ENCODE results near the gene STK38L.

DNA sequence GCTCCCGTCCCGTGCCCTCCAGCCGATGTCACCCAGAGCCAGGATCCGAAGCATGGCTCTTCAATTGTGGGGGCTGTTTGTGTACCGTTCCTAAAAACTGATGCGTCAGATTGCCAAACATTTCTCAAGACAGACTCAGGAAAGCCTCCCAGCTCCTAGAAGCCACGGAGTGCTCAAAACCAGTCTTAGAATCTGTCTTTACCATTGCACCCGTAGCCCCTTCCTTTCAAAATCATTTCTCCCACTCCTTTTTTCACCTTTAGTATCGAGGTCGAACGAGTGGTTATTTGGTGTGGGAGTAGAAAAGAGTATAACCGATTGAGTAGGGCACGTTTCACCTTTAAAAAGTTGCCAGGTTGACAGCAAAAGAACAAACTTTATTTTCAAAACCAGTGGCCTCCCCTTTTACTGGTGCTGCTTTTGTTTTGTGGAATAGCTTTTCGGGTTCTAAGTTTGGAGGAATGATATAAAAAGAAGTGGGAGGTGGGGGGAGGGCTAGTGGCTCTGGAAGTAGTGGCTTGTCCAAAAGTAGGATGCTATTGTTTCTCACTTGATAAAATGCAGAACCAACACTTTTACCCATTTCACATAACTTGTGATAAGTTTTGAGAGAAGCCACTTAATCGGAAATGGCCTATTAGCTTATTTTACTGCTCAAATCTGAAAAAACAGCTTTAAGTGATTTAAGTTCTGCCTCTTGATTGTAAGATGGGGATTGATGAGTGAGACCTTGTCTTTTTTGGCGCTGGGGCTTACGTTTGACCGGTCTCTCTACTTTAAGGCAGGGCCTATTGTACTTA lies 803 bp downstream of the STK38L start:
- TF ChIP-seq GATA2 (IDR thresholded peaks at IDR 0.05; ENCODE audit: low read depth, low read length): no peak
- no peak for TF ChIP-seq GATA3 (IDR thresholded peaks at IDR 0.05; ENCODE audit: low read depth, low read length)

Data from SH-SY5Y (cell line).